ENCODE results near the gene MCM6. TPM values are rescaled to one million over a fixed set of nuclear protein-coding genes. Genes with fewer than 3 reads are reported as not detected.
A peak's percentile ranks its signal among the peaks of the same experiment; 100 is the strongest.

Gene MCM6
- total RNA-seq, 1 experiment from 2014 or later = 113 TPM

- H4K8ac ChIP-seq (replicated peaks; ENCODE audit: insufficient read length, low read depth, low read length) = no peak overlapping the region
- H3K4me1 ChIP-seq (ENCODE audit: insufficient read depth, low read length) = no peaks in the 10 kb centered on the region
- no peak overlapping the region for H3K23ac ChIP-seq (ENCODE audit: insufficient read length, low read depth, low read length)
- no peaks in the 10 kb centered on the region for H3K27me3 ChIP-seq (ENCODE audit: insufficient read depth, low read length)
- TF ChIP-seq CTCF (conservative IDR thresholded peaks at IDR 0.05) = peak; percentile 32
- no peak overlapping the region for H2BK5ac ChIP-seq (ENCODE audit: insufficient read length, low read length)
- H3K36me3 Mint-ChIP-seq (ENCODE audit: insufficient read depth in 1 of 3, low read depth in 3 of 3) = peaks cover 0 to 19% (median 17%) of the 10 kb centered on the region in 3 experiments; a peak in 6 of 7 replicates
- WGBS (ENCODE audit: extremely low coverage, insufficient read length, low lambda C conversion rate) = no CpG with 5 or more reads among the region's 4 CpGs
- H2AFZ ChIP-seq (ENCODE audit: low read length) = no peak overlapping the region
- H3K4me2 ChIP-seq (ENCODE audit: insufficient read depth, insufficient read length, low read length) = no peak overlapping the region
- H3K79me1 ChIP-seq (ENCODE audit: insufficient read depth, low read depth, low read length, poor library complexity, severe bottlenecking) = no peaks in the 10 kb centered on the region
- H3K4me3 Mint-ChIP-seq = no peak overlapping the region
- no peak for DNase-seq
- H3K9me3 ChIP-seq (ENCODE audit: control insufficient read depth, low read depth, low read length) = no peaks in the 10 kb centered on the region
- no peak overlapping the region for H2BK20ac ChIP-seq (ENCODE audit: low read depth, low read length, poor library complexity, severe bottlenecking)
- H3K9me3 Mint-ChIP-seq = peaks cover 25 to 27% of the 10 kb centered on the region in 2 experiments
- no peak overlapping the region for H3K27ac Mint-ChIP-seq
- no peak overlapping the region for H3K27ac ChIP-seq (ENCODE audit: insufficient read length, low read depth, low read length)
- H2BK12ac ChIP-seq (ENCODE audit: insufficient read length, low read depth, low read length) = no peak overlapping the region
- no peak overlapping the region for H2BK15ac ChIP-seq (ENCODE audit: low read depth, low read length)
- peaks cover 7 to 8% of the 10 kb centered on the region in 2 experiments; a peak in 3 of 4 replicates for H3K4me1 Mint-ChIP-seq
- H3K9ac ChIP-seq (ENCODE audit: extremely low read depth, insufficient read length, low read length) = no peak overlapping the region
- H3T11ph ChIP-seq (ENCODE audit: low read length) = no peak overlapping the region
- H2AK5ac ChIP-seq (ENCODE audit: insufficient read length, low read length) = no peak overlapping the region
- H3K27me3 Mint-ChIP-seq (ENCODE audit: low read depth) = peaks cover 2% of the 10 kb centered on the region
- no peak overlapping the region for H4K91ac ChIP-seq (ENCODE audit: insufficient read length, low read depth, low read length)
- H3K23me2 ChIP-seq (ENCODE audit: insufficient read length, low read depth, low read length, poor library complexity, severe bottlenecking) = no peaks in the 10 kb centered on the region
- no peak overlapping the region for H4K5ac ChIP-seq (ENCODE audit: insufficient read length, low read depth, low read length)
- H4K20me1 ChIP-seq (ENCODE audit: control insufficient read depth, insufficient read depth, insufficient read length) = no peaks in the 10 kb centered on the region
- no peak overlapping the region for H3K14ac ChIP-seq (ENCODE audit: insufficient read depth, low read length)
- H3K18ac ChIP-seq (ENCODE audit: insufficient read length, low read depth, low read length) = no peak overlapping the region
- no peaks in the 10 kb centered on the region for H3K79me2 ChIP-seq (ENCODE audit: insufficient read depth, low read length)
- no peak overlapping the region for H3K56ac ChIP-seq (ENCODE audit: insufficient read length, low read depth, low read length)
- H2BK120ac ChIP-seq (ENCODE audit: low read depth, low read length, poor library complexity, severe bottlenecking) = no peak overlapping the region
- H3K4ac ChIP-seq (ENCODE audit: low read depth, low read length) = no peak overlapping the region
Observed at GRCh38 chr2:135798762-135799161, 77.5 kb downstream of the MCM6 start.

All from H9 (cell line).